HL-60 (cell line): ENCODE measurements around the gene IL13.

ENCODE experiments used
- DNase-seq, 2 experiments: peaks; one replicate each; pipeline ENCODE4 v3.0.0-alpha.2; 2010 to 2020; ENCODE audit warnings: low read depth in 1 of 2, low spot score in 1 of 2
- H3K27ac ChIP-seq: fragments of 250-450 bp; sonication (Bioruptor Pico); replicated peaks from 2 replicates; pipeline ENCODE4 v1.5.1; 2020; ENCODE audit warnings: mild to moderate bottlenecking, moderate library complexity
- H3K27me3 ChIP-seq: fragments of 250-450 bp; sonication (Bioruptor Pico); 2 replicates; pipeline ENCODE4 v1.5.1; 2021; ENCODE audit warnings: mild to moderate bottlenecking, moderate library complexity; ENCODE audit not compliant: insufficient read depth, poor library complexity, severe bottlenecking
- H3K4me3 ChIP-seq: replicated peaks from 2 replicates; pipeline ENCODE4 v1.5.1; 2011; ENCODE audit warnings: mild to moderate bottlenecking, control low read depth, low read length; ENCODE audit not compliant: insufficient read depth
- CTCF ChIP-seq: IDR thresholded peaks from one replicate; pipeline ENCODE4 v1.5.1; 2011; ENCODE audit warnings: low read length, control low read depth, inconsistent platforms; ENCODE audit not compliant: insufficient read depth
- GABPA ChIP-seq: IDR thresholded peaks from 2 replicates; pipeline ENCODE4 v1.6.1; 2012; ENCODE audit warnings: low read depth
- POLR2AphosphoS5 ChIP-seq: IDR thresholded peaks from 2 replicates; pipeline ENCODE4 v1.6.1; 2012; ENCODE audit warnings: low read depth
- REST ChIP-seq: IDR thresholded peaks from 2 replicates; pipeline ENCODE4 v1.6.1; 2012; ENCODE audit warnings: low read depth; ENCODE audit not compliant: insufficient replicate concordance
- SPI1 ChIP-seq: IDR thresholded peaks from 2 replicates; pipeline ENCODE4 v1.6.1; 2012; ENCODE audit warnings: low read depth, mild to moderate bottlenecking, borderline replicate concordance

IL13 gene

GRCh38 chr5:132669455-132669820 is 11.5 kb downstream of the IL13 start:
- TF ChIP-seq CTCF: no peak
- no peak for TF ChIP-seq SPI1
- no peak for TF ChIP-seq POLR2AphosphoS5
- TF ChIP-seq GABPA: no peak
- no peak for TF ChIP-seq REST
- no peak for DNase-seq
- H3K4me3 ChIP-seq: no peak overlapping the region
- H3K27me3 ChIP-seq: no peaks in the 10 kb centered on the region
- no peak overlapping the region for H3K27ac ChIP-seq

GRCh38 chr5:132669966-132670882 is 12.3 kb downstream of the IL13 start:
- Histone ChIP-seq H3K27me3 (no peaks in the 10 kb centered on the region), H3K27ac (no peak overlapping the region), H3K4me3 (no peak overlapping the region)
- no peak for TF ChIP-seq POLR2AphosphoS5
- no peak for TF ChIP-seq REST
- TF ChIP-seq CTCF: no peak
- no peak for TF ChIP-seq GABPA
- TF ChIP-seq SPI1: no peak
- no peak for DNase-seq

GRCh38 chr5:132671000-132671399 is 13.0 kb downstream of the IL13 start:
- Histone ChIP-seq H3K4me3 (no peak overlapping the region), H3K27me3 (no peaks in the 10 kb centered on the region), H3K27ac (no peak overlapping the region)
- no peak for DNase-seq
- TF ChIP-seq REST: no peak
- TF ChIP-seq SPI1: no peak
- TF ChIP-seq CTCF: no peak
- no peak for TF ChIP-seq GABPA
- no peak for TF ChIP-seq POLR2AphosphoS5
